ENCODE measurements around the gene BICD2. TPM values are rescaled to one million over a fixed set of nuclear protein-coding genes. Genes with fewer than 3 reads are reported as not detected.

BICD2 gene
- total and polyA plus RNA-seq, 10 of the 15 experiments (the other 5 are each of a cell fraction or from before 2014, with no cell fraction given) = 5.3 to 25.5 (median 14.4) TPM

DNA sequence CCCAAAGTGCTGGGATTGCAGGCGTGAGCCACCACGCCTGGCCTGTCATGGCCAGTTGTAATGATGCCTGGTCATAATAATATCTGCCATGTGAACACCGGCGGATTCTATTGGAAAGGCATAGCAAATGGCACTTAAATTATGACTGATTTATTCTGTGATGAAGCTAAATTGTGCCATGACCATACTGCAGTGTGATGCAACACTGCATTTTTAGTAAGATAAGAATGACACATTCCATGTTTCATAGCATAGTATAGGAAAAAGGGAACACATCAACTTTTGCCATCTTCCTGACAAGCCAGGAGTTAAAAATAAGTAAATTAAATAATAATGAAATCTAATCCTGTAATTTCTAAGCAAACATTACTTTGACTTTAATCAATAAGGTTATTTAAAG, 30.4 kb upstream of the BICD2 start (continued):
- TF ChIP-seq E2F8 (IDR thresholded peaks at IDR 0.05; ENCODE audit: low read depth, partially characterized antibody) (no peak), GABPA (IDR thresholded peaks at IDR 0.05; ENCODE audit: low read depth) (no peak), MTA3 (IDR thresholded peaks at IDR 0.05; ENCODE audit: borderline replicate concordance, low read length) (no peak), YBX1 (IDR thresholded peaks at IDR 0.05) (no peak), MEF2B (IDR thresholded peaks at IDR 0.05; ENCODE audit: partially characterized antibody, poor library complexity, severe bottlenecking) (no peak), FOXK2 (IDR thresholded peaks at IDR 0.05) (no peak), GATAD2B (conservative IDR thresholded peaks at IDR 0.05; ENCODE audit: low read depth) (no peak), JUND (IDR thresholded peaks at IDR 0.05; ENCODE audit: low read depth, low read length) (no peak)
- TF ChIP-seq, protein P1, sequence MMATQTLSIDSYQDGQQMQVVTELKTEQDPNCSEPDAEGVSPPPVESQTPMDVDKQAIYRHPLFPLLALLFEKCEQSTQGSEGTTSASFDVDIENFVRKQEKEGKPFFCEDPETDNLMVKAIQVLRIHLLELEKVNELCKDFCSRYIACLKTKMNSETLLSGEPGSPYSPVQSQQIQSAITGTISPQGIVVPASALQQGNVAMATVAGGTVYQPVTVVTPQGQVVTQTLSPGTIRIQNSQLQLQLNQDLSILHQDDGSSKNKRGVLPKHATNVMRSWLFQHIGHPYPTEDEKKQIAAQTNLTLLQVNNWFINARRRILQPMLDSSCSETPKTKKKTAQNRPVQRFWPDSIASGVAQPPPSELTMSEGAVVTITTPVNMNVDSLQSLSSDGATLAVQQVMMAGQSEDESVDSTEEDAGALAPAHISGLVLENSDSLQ (IDR thresholded peaks at IDR 0.05) = no peak

GRCh38 chr9:92794426-92794825, 29.8 kb upstream of the BICD2 start:
- no TSS peak for BruUV-seq (replicated peaks)
- in situ Hi-C loops (cut with MboI) (loop anchor here (5.0 kb wide), 2 partner anchors 77 to 657 kb away; no protein-coding TSS in a partner anchor), intact Hi-C loops (cut with micrococcal nuclease; ENCODE audit: unreplicated experiment) (loop anchor here (5.0 kb wide), 1 partner anchor 657 kb away; no protein-coding TSS in a partner anchor)
- Histone ChIP-seq H3K9ac (ENCODE audit: control insufficient read depth, insufficient read depth, low read length) (no peak overlapping the region), H3K27me3 (replicated peaks in 1 of 2; ENCODE audit: control insufficient read depth in 2 of 2, insufficient read depth in 2 of 2, low read length in 1 of 2) (peaks cover 3 to 5% of the 10 kb centered on the region in 2 experiments), H3K79me2 (ENCODE audit: control insufficient read depth, insufficient read depth, low read length) (no peaks in the 10 kb centered on the region), H3K4me3 (no peak overlapping the region), H3K4me2 (ENCODE audit: control insufficient read depth, insufficient read depth) (no peak overlapping the region), H4K20me1 (ENCODE audit: control insufficient read depth, insufficient read depth) (no peaks in the 10 kb centered on the region; the same call in 1 of the 2 replicates), H3K9me3 (replicated peaks; ENCODE audit: control insufficient read depth, insufficient read depth, low read length) (no peaks in the 10 kb centered on the region; the same call in 2 of the 3 replicates), H3K27ac (ENCODE audit: control insufficient read depth, insufficient read depth) (no peak overlapping the region), H3K36me3 (ENCODE audit: control insufficient read depth in 2 of 2, insufficient read depth in 2 of 2, low read length in 1 of 2) (no peaks in the 10 kb centered on the region), H2AFZ (ENCODE audit: control insufficient read depth, low read depth, low read length) (no peak overlapping the region), H3K4me1 (ENCODE audit: control insufficient read depth, insufficient read depth, low read length) (peaks cover 6% of the 10 kb centered on the region; the same call in 1 of the 2 replicates)
- SMC1A ChIA-PET (ENCODE audit: uncharacterized antibody, unreplicated experiment) = no interaction called here
- FAIRE-seq (no peak), ATAC-seq (no peak), DNase-seq (ENCODE audit: low read depth, low spot score) (no peak)
- WGBS (ENCODE audit: insufficient coverage, insufficient replicate concordance, low lambda C conversion rate, missing lambda C conversion rate) = 35% methylated on average over 6 of the region's 7 CpGs
- RAD21 ChIA-PET (ENCODE audit: unreplicated experiment) = no interaction called here
- CTCF ChIA-PET = interaction anchor here (9.4 kb wide), 1 partner anchor 78 kb away, joined by 156 read pairs; no protein-coding TSS in a partner anchor
- no peak for TF ChIP-seq USF2 (IDR thresholded peaks at IDR 0.05; ENCODE audit: borderline replicate concordance, low read depth, low read length)
- no peak for TF ChIP-seq CHD4 (IDR thresholded peaks at IDR 0.05)
- TF ChIP-seq ZSCAN29 (IDR thresholded peaks at IDR 0.05) = no peak
- no peak for TF ChIP-seq ATF2 (IDR thresholded peaks at IDR 0.05; ENCODE audit: low read length)
- POLR2A ChIA-PET = no interaction called here
